Measurements from ENCODE around the gene DNAJB9. TPM values are rescaled to one million over a fixed set of nuclear protein-coding genes. Genes with fewer than 3 reads are reported as not detected.

DNAJB9 gene
- total and polyA plus RNA-seq, 9 of the 15 experiments (the other 6 are each of a cell fraction or from before 2014, with no cell fraction given): 4.3 to 34.2 (median 9.6) TPM

GRCh38 chr7:108535744-108536143, 33.9 kb upstream of the DNAJB9 start (continued):
- TF ChIP-seq CHAMP1 (IDR thresholded peaks at IDR 0.05) (peak; percentile 3; the same call in 1 of the 2 replicates), ZNF696 (CRISPR knock-in tag; conservative IDR thresholded peaks at IDR 0.05) (no peak)

GRCh38 chr7:108537229-108537628, 32.4 kb upstream of the DNAJB9 start:
- Histone ChIP-seq H4K20me1 (replicated peaks; ENCODE audit: control insufficient read depth, insufficient read depth, low read length) (no peaks in the 10 kb centered on the region), H3K27me3 (ENCODE audit: control insufficient read depth in 2 of 2, insufficient read depth in 2 of 2, low read length in 2 of 2) (no peaks in the 10 kb centered on the region), H3K27ac (ENCODE audit: extremely low read depth, low read depth, low read length) (peak overlapping the region; percentile 1; the same call in 2 of the 3 replicates), H3K9ac (ENCODE audit: insufficient read depth in 1 of 2, low read depth in 2 of 2, low read length in 2 of 2) (peak overlapping the region in 1 of 2 experiments; percentile 0; a peak in 1 of 4 replicates), H3K4me3 (no peak overlapping the region), H3K36me3 (ENCODE audit: control insufficient read depth, insufficient read depth, low read length) (no peaks in the 10 kb centered on the region), H3K4me2 (ENCODE audit: insufficient read depth, low read length) (peak overlapping the region; percentile 9; the same call in 1 of the 2 replicates), H3K4me1 (replicated peaks in 1 of 2; ENCODE audit: control insufficient read depth in 2 of 2, insufficient read depth in 2 of 2, low read length in 2 of 2) (peaks cover 9 to 36% of the 10 kb centered on the region in 2 experiments), H3K9me3 (replicated peaks; ENCODE audit: control insufficient read depth, insufficient read depth, low read depth, low read length) (no peaks in the 10 kb centered on the region), H3K79me2 (ENCODE audit: control insufficient read depth, insufficient read depth, low read length) (no peaks in the 10 kb centered on the region), H3K9me1 (ENCODE audit: control insufficient read depth, insufficient read depth, low read length) (no peaks in the 10 kb centered on the region), H2AFZ (ENCODE audit: low read depth, low read length) (peak overlapping the region; percentile 81)
- peak in 1 of 4 experiments; percentile 53 for DNase-seq (ENCODE audit: extremely low read depth in 1 of 4, low spot score in 3 of 4)
- ChIA-PET POLR2A (interaction anchor here (0.7 to 2.1 kb wide), 4 partner anchors 9 to 32 kb away, joined by 3 to 9 read pairs (median 4); partner anchors contain the start of genes DNAJB9, PNPLA8 and THAP5), CTCF (ENCODE audit: low intra/inter-chr PET ratio) (no interaction called here)
- peak; percentile 32 for FAIRE-seq
- BruUV-seq (replicated peaks): no TSS peak
- 44% methylated on average over 2 of the region's 2 CpGs for WGBS (ENCODE audit: insufficient coverage, low coverage, missing lambda C conversion rate)
- ATAC-seq: peak; percentile 80
- in situ Hi-C loops (cut with MboI) (no loop called here), intact Hi-C loops (cut with micrococcal nuclease) (loop anchor here (1.0 kb wide), 1 partner anchor 32 kb away; the partner anchor contains the start of genes DNAJB9 and THAP5)
- TF ChIP-seq NFIC (IDR thresholded peaks at IDR 0.05) (peak; percentile 43), YY1 (IDR thresholded peaks at IDR 0.05; ENCODE audit: borderline replicate concordance in 1 of 3, control insufficient read depth in 1 of 3, extremely low read depth in 1 of 3, insufficient read depth in 3 of 3, insufficient read length in 1 of 3, insufficient replicate concordance in 2 of 3, low read depth in 1 of 3, low read length in 2 of 3) (no peak), PTRF (tag; IDR thresholded peaks at IDR 0.05) (no peak), ZNF766 (CRISPR knock-in tag; conservative IDR thresholded peaks at IDR 0.05) (0 out of 2 replicates have a peak, but pooled peaks have one; percentile 43), DIDO1 (tag; IDR thresholded peaks at IDR 0.05; ENCODE audit: low read depth) (no peak), ZNF589 (CRISPR knock-in tag; IDR thresholded peaks at IDR 0.05; ENCODE audit: low read depth) (0 out of 2 replicates have a peak, but pooled peaks have one; percentile 55), ZNF644 (tag; IDR thresholded peaks at IDR 0.05; ENCODE audit: low read depth) (no peak), HSF4 (CRISPR knock-in tag; IDR thresholded peaks at IDR 0.05; ENCODE audit: borderline replicate concordance) (no peak), CBX2 (IDR thresholded peaks at IDR 0.05; ENCODE audit: insufficient read depth, low read length, poor library complexity, severe bottlenecking) (no peak), NFXL1 (CRISPR knock-in tag; IDR thresholded peaks at IDR 0.05) (no peak), RBM17 (IDR thresholded peaks at IDR 0.05; ENCODE audit: borderline replicate concordance, low read depth, low read length) (no peak), RB1 (IDR thresholded peaks at IDR 0.05; ENCODE audit: low read depth) (no peak)

Data from K562 (cell line).